Measurements from ENCODE around the gene HS3ST6.

GRCh38 chr16:1874854-1875253 lies 43.4 kb downstream of the HS3ST6 start:
- TF ChIP-seq CTCF (conservative IDR thresholded peaks at IDR 0.05; ENCODE audit: low read length): no peak
- no peak for TF ChIP-seq EZH2phosphoT487 (IDR thresholded peaks at IDR 0.05; ENCODE audit: borderline replicate concordance)

Data from Loucy (cell line).